ENCODE data around the gene OSBPL2.

Gene OSBPL2

GRCh38 chr20:62281161-62281933 is 43.0 kb downstream of the OSBPL2 start:
- DNase-seq (ENCODE audit: low read depth) = no peak
- no peak overlapping the region for H3K4me3 ChIP-seq (ENCODE audit: control insufficient read depth, low read depth, low read length)
- TF ChIP-seq, protein P1, sequence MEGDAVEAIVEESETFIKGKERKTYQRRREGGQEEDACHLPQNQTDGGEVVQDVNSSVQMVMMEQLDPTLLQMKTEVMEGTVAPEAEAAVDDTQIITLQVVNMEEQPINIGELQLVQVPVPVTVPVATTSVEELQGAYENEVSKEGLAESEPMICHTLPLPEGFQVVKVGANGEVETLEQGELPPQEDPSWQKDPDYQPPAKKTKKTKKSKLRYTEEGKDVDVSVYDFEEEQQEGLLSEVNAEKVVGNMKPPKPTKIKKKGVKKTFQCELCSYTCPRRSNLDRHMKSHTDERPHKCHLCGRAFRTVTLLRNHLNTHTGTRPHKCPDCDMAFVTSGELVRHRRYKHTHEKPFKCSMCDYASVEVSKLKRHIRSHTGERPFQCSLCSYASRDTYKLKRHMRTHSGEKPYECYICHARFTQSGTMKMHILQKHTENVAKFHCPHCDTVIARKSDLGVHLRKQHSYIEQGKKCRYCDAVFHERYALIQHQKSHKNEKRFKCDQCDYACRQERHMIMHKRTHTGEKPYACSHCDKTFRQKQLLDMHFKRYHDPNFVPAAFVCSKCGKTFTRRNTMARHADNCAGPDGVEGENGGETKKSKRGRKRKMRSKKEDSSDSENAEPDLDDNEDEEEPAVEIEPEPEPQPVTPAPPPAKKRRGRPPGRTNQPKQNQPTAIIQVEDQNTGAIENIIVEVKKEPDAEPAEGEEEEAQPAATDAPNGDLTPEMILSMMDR (conservative IDR thresholded peaks at IDR 0.05; ENCODE audit: control insufficient read depth, insufficient read depth, low read depth, low read length) = no peak

- DNase-seq (ENCODE audit: low read depth) = no peak
- TF ChIP-seq, protein P1 (conservative IDR thresholded peaks at IDR 0.05; ENCODE audit: control insufficient read depth, insufficient read depth, low read depth, low read length) = no peak
Observed at GRCh38 chr20:62282103-62282502, 43.8 kb downstream of the OSBPL2 start.

DNA sequence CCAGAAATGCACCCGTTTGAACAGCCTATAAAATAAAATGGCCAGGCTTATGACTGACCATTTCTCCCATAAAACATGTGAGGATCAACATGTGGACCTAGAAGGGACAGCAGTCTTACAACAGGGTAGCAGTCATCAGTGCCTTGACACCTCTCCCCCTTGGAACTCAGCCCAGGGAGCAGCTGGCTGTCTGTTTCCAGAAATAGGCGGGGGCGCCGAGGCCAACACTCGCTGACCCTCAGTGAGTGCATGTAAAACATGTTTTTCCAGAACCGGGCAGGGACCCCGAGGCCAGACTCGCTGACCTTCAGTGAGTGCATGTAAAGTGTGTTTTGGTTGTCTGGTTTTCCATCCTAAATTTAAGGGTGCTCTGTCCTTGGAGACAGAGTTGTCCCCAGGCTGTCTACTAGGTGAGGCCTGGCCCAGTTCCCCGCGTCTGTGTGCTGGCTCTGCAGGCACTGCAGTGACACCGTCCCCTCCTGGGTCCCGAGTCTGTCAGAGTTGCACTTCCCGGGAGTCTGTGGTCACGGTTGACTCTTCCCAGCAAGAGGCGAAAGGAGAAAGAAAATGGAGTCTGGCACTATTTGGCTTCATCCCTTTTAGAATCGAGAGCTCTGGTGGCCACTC is 44.7 kb downstream of the OSBPL2 start:
- no peak overlapping the region for H3K4me3 ChIP-seq (ENCODE audit: control insufficient read depth, low read depth, low read length)
- DNase-seq (ENCODE audit: low read depth) = no peak
- TF ChIP-seq, protein P1 (conservative IDR thresholded peaks at IDR 0.05; ENCODE audit: control insufficient read depth, insufficient read depth, low read depth, low read length) = no peak

More at GRCh38 chr20:62282103-62282502, 43.8 kb downstream of the OSBPL2 start:
- H3K4me3 ChIP-seq (ENCODE audit: control insufficient read depth, low read depth, low read length) = no peak overlapping the region

DNA sequence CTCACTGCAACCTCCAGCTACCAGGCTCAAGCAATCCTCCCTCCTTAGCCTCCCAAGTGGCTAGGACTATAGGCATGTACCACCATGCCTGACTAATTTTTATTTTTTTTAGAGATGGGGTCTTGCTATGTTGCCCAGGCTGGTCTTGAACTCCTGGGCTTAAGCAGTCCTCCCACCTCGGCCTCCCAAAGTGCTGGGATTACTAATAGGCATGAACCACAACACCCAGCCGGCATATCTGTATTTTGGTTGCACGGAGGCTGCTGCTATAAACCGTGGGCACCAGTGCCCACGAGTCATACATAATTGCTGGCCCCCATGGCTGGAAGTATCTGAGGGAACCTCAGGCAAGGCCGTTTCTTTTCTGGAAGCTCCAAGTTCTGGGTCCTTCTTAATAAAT is 46.1 kb downstream of the OSBPL2 start:
- no peak for DNase-seq (ENCODE audit: low read depth)
- TF ChIP-seq, protein P1 (conservative IDR thresholded peaks at IDR 0.05; ENCODE audit: control insufficient read depth, insufficient read depth, low read depth, low read length) = no peak
- H3K4me3 ChIP-seq (ENCODE audit: control insufficient read depth, low read depth, low read length) = no peak overlapping the region

GRCh38 chr20:62285151-62285550 is 46.8 kb downstream of the OSBPL2 start:
- DNase-seq (ENCODE audit: low read depth) = no peak
- TF ChIP-seq, protein P1 (conservative IDR thresholded peaks at IDR 0.05; ENCODE audit: control insufficient read depth, insufficient read depth, low read depth, low read length) = no peak
- H3K4me3 ChIP-seq (ENCODE audit: control insufficient read depth, low read depth, low read length) = no peak overlapping the region

- DNase-seq (ENCODE audit: low read depth) = no peak
- TF ChIP-seq, protein P1 (conservative IDR thresholded peaks at IDR 0.05; ENCODE audit: control insufficient read depth, insufficient read depth, low read depth, low read length) = no peak
- no peak overlapping the region for H3K4me3 ChIP-seq (ENCODE audit: control insufficient read depth, low read depth, low read length)
Observed at GRCh38 chr20:62285722-62286121, 47.4 kb downstream of the OSBPL2 start.
